OCI-LY7 (cell line): ENCODE data around the gene HOXA10. TPM values are rescaled to one million over a fixed set of nuclear protein-coding genes. Genes with fewer than 3 reads are reported as not detected.

Experiments used
- BruUV-seq: library from RNA; stranded (reverse); fragments of 400-500 nt; replicated peaks from 2 replicates; lab custom pipeline; 2021; lab: Mats Ljungman, UMichigan
- CTCF ChIA-PET: fragments of 300-600 bp; sonication (Branson Sonifier 250); formaldehyde crosslinking; loops from one replicate; lab custom pipeline; 2022; ENCODE audit warnings: antibody characterized with exemption; ENCODE audit not compliant: unreplicated experiment; lab: Charles Lee
- POLR2A ChIA-PET: fragments of 300-600 bp; sonication (Branson Sonifier 250); formaldehyde crosslinking; loops from one replicate; lab custom pipeline; 2022; ENCODE audit warnings: antibody characterized with exemption; lab: Charles Lee
- DNase-seq: peaks from one replicate; pipeline ENCODE4 v3.0.0-alpha.2; 2015; ENCODE audit warnings: low spot score
- H2AFZ ChIP-seq: fragments of 200-600 bp; sonication (generic), shearing (Covaris generic); 2 replicates; pipeline ENCODE4 v1.6.1; 2014; ENCODE audit warnings: mild to moderate bottlenecking, antibody characterized with exemption, low read length, moderate library complexity
- H3K27ac ChIP-seq: fragments of 200-600 bp; sonication (generic); 2 replicates; pipeline ENCODE4 v1.5.1; 2014; ENCODE audit warnings: mixed run types, low read depth, mild to moderate bottlenecking, moderate library complexity, low read length, inconsistent platforms; ENCODE audit not compliant: poor library complexity, severe bottlenecking
- H3K36me3 ChIP-seq: fragments of 200-600 bp; sonication (generic); 2 replicates; pipeline ENCODE4 v1.6.1; 2014; ENCODE audit warnings: mild to moderate bottlenecking, antibody characterized with exemption, low read length, moderate library complexity, mixed read lengths; ENCODE audit not compliant: insufficient read depth
- H3K4me1 ChIP-seq: fragments of 200-600 bp; sonication (generic); 2 replicates; pipeline ENCODE4 v1.5.1; 2014; ENCODE audit warnings: mild to moderate bottlenecking, low read length; ENCODE audit not compliant: insufficient read depth, poor library complexity, severe bottlenecking
- H3K4me2 ChIP-seq: fragments of 200-600 bp; sonication (generic); 2 replicates; pipeline ENCODE4 v1.6.1; 2014; ENCODE audit warnings: mild to moderate bottlenecking, low read length
- H3K4me3 ChIP-seq: fragments of 200-600 bp; sonication (generic); 2 replicates; pipeline ENCODE4 v1.5.1; 2014; ENCODE audit warnings: mild to moderate bottlenecking, low read depth, low read length; ENCODE audit not compliant: poor library complexity, severe bottlenecking
- H3K79me2 ChIP-seq: fragments of 200-600 bp; sonication (generic); 2 replicates; pipeline ENCODE4 v1.6.1; 2016; ENCODE audit warnings: low read depth, mild to moderate bottlenecking, low read length, moderate library complexity, mixed read lengths; ENCODE audit not compliant: insufficient read depth
- H3K9me2 ChIP-seq: fragments of 200-600 bp; sonication (generic); 2 replicates; pipeline ENCODE4 v1.6.1; 2016; ENCODE audit warnings: mild to moderate bottlenecking, low read length, mixed read lengths; ENCODE audit not compliant: insufficient read depth
- H3K9me3 ChIP-seq: fragments of 200-600 bp; sonication (generic); 2 replicates; pipeline ENCODE4 v1.6.1; 2014; ENCODE audit warnings: mild to moderate bottlenecking, mixed run types, low read length, mixed read lengths
- H4K20me1 ChIP-seq: fragments of 200-600 bp; sonication (generic); 2 replicates; pipeline ENCODE4 v1.6.1; 2014; ENCODE audit warnings: mild to moderate bottlenecking, antibody characterized with exemption, low read length, moderate library complexity, mixed read lengths; ENCODE audit not compliant: insufficient read depth
- CTCF ChIP-seq: fragments of 200-600 bp; sonication (generic); conservative IDR thresholded peaks from 2 replicates; pipeline ENCODE4 v1.5.1; 2014; ENCODE audit warnings: mild to moderate bottlenecking, antibody characterized with exemption, low read length, moderate library complexity, mixed read lengths
- EZH2phosphoT487 ChIP-seq: fragments of 200-600 bp; sonication (generic); IDR thresholded peaks from 2 replicates; pipeline ENCODE4 v1.6.1; 2018; ENCODE audit warnings: low read depth, borderline replicate concordance, mild to moderate bottlenecking, mixed run types, antibody characterized with exemption, low read length, moderate library complexity, mixed read lengths
- intact Hi-C: fragments of 100-400 bp; cut with micrococcal nuclease; formaldehyde crosslinking; loops from one replicate; pipeline ENCODE4 v1.10.0; 2022; ENCODE audit not compliant: unreplicated experiment
- total RNA-seq, 2 experiments: library from RNA; depleted of rRNA in 1 of 2; stranded (reverse); fragments of >200 nt in 1 of 2; shearing (Covaris generic) in 1 of 2; gene quantifications; 2 replicates each; pipeline ENCODE4 v1.2.3, GENCODE V29; 2014 to 2022

Gene HOXA10
- total RNA-seq, 2 experiments from 2014 or later, result not detected

DNA sequence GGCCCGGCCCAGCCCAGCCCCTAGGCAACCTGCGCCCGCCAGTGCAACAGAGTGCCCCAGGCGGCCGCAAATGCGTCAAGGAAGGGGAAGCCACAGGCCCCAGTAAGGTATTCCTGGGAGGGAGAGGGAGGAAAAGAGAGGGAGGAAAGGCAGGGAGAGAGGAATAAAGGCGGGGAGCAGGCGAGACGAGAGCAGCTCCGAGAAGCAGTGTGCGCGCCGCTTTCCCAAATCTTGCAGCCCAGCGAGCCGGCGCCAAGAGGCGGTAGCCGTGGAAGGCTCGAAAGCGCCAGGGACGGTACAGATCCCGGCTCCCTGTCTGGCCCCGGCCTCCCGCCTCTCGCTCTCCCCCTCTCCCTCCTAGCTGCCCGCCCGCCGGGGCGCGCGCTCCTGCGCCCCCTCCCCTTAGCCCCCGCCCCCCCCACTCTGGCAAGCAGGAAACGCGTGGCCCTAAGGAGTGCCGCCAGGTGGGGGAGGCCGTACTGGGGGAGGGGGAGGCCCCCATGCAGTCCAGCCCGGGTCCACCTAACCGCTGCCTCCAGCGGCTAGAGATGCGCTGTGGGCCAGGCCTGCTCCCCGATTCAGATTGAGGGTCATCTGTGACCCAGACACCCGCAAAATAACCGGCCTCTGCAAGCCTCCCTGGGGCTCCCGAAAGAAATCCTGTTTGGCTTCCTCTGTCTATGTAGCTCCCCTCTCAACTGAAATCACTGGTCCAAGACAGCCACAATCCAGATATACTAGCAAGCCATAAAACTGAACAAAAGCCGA lies 4.3 kb downstream of the HOXA10 start:
- intact Hi-C loops, result no loop called here
- Histone ChIP-seq H2AFZ (no peak overlapping the region), H3K4me1 (no peaks in the 10 kb centered on the region), H4K20me1 (no peaks in the 10 kb centered on the region), H3K9me2 (no peaks in the 10 kb centered on the region), H3K79me2 (no peaks in the 10 kb centered on the region), H3K4me2 (no peak overlapping the region), H3K9me3 (no peaks in the 10 kb centered on the region), H3K36me3 (no peaks in the 10 kb centered on the region), H3K27ac (no peak overlapping the region), H3K4me3 (no peak overlapping the region)
- BruUV-seq, result no TSS peak
- POLR2A ChIA-PET, result interaction anchor here (0.6 to 1.1 kb wide), 2 partner anchors 38 to 1243 kb away, joined by 3 read pairs; no protein-coding TSS in a partner anchor
- TF ChIP-seq EZH2phosphoT487 (no peak), CTCF (no peak)
- DNase-seq, result no peak
- CTCF ChIA-PET, result no interaction called here

DNA sequence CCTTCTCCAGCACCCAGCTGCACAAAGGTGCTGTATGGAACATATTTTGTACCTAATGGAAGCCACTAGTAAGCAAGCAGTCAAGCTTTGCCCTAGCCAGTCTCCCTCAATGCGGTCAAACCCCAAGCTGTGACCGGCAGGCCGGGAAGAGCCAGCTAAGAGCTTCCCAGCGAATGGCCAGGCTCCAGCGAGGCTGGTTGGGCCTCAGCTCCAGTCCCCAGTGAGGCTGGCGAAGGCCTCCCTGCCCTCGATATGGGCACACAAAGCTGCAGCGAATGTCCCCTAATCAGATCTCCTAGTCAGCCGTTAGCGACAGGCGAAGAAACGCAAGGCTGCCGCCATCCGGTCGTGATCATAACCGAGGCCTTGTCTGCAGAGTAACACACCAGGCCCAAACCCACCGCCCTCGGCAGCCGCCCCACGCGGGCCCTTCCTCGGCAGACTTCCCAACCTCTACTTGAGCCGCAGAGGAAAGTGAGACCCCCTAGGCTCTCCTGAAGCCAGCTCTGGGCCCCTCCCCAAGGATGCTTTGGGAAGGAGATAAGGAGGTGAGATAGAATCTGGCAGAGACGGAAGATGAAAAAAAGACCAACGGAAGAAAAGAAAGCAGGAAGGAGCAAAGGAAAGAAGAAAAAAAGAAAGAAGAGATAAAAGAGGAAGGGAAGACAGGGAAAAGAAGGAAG lies 5.7 kb downstream of the HOXA10 start:
- Histone ChIP-seq H3K4me2 (no peak overlapping the region), H3K79me2 (no peaks in the 10 kb centered on the region), H3K9me3 (no peaks in the 10 kb centered on the region), H3K4me3 (no peak overlapping the region), H2AFZ (no peak overlapping the region), H3K36me3 (no peaks in the 10 kb centered on the region), H4K20me1 (no peaks in the 10 kb centered on the region), H3K27ac (no peak overlapping the region), H3K4me1 (no peaks in the 10 kb centered on the region), H3K9me2 (no peaks in the 10 kb centered on the region)
- ChIA-PET POLR2A (no interaction called here), CTCF (no interaction called here)
- DNase-seq, result no peak
- BruUV-seq, result no TSS peak
- TF ChIP-seq CTCF (no peak), EZH2phosphoT487 (no peak)
- intact Hi-C loops, result no loop called here

DNA sequence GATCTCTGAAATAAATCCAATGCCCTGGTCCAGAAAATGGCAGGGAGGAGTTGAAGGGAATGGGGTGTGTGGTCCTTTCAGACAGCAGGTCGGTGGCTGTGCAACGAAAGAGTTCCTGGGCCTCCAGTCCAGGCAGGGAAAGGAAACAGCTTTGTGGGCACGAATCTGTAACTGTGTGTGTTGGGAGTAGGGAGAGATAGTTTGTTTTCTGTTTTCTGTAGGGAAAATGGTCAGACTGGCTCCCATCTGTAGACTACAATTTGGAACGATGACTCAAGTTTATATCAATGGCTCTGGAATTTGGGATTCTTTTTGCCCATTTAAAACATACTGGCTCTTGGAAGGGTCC lies 6.2 kb downstream of the HOXA10 start:
- no TSS peak for BruUV-seq

More for the DNA sequence above, 6.2 kb downstream of the HOXA10 start:
- Histone ChIP-seq H3K27ac (no peak overlapping the region), H2AFZ (no peak overlapping the region), H3K9me3 (no peaks in the 10 kb centered on the region), H3K4me3 (no peak overlapping the region), H3K4me1 (no peaks in the 10 kb centered on the region), H3K79me2 (no peaks in the 10 kb centered on the region), H4K20me1 (no peaks in the 10 kb centered on the region), H3K36me3 (no peaks in the 10 kb centered on the region), H3K4me2 (no peak overlapping the region), H3K9me2 (no peaks in the 10 kb centered on the region)
- CTCF ChIA-PET, result no interaction called here
- DNase-seq, result no peak
- intact Hi-C loops, result no loop called here
- TF ChIP-seq CTCF (no peak), EZH2phosphoT487 (no peak)
- POLR2A ChIA-PET, result no interaction called here
